SJCRH30 (cell line): ENCODE measurements around the gene ALG14. TPM values are rescaled to one million over a fixed set of nuclear protein-coding genes. Genes with fewer than 3 reads are reported as not detected.
A peak's percentile ranks its signal among the peaks of the same experiment; 100 is the strongest.

Experiments used
- DNase-seq, 2 experiments: peaks; one replicate each; pipeline ENCODE4 v3.0.0-alpha.2; 2015 to 2020
- H3K27ac ChIP-seq: fragments of 250-450 bp; sonication (Bioruptor Pico); 2 replicates; pipeline ENCODE4 v1.5.1; 2020; ENCODE audit warnings: mild to moderate bottlenecking, moderate library complexity
- H3K27me3 ChIP-seq: fragments of 250-450 bp; sonication (Bioruptor Pico); 2 replicates; pipeline ENCODE4 v1.5.1; 2020; ENCODE audit warnings: mild to moderate bottlenecking, moderate library complexity
- H3K36me3 ChIP-seq: fragments of 250-450 bp; sonication (Bioruptor Pico); 2 replicates; pipeline ENCODE4 v1.5.1; 2020; ENCODE audit warnings: mild to moderate bottlenecking, moderate library complexity
- H3K4me1 ChIP-seq: fragments of 250-450 bp; sonication (Bioruptor Pico); 2 replicates; pipeline ENCODE4 v1.5.1; 2020; ENCODE audit warnings: mild to moderate bottlenecking, moderate library complexity
- H3K4me3 ChIP-seq: fragments of 250-450 bp; sonication (Bioruptor Pico); 2 replicates; pipeline ENCODE4 v1.5.1; 2020; ENCODE audit warnings: mild to moderate bottlenecking, moderate library complexity
- H3K9me3 ChIP-seq: fragments of 250-450 bp; sonication (Bioruptor Pico); replicated peaks from 2 replicates; pipeline ENCODE4 v1.5.1; 2020; ENCODE audit warnings: mild to moderate bottlenecking, moderate library complexity
- total RNA-seq: library from RNA; depleted of rRNA; stranded (reverse); fragments of >200 nt; shearing (Covaris generic); gene quantifications from 2 replicates; pipeline ENCODE4 v1.2.3, GENCODE V29; 2014

The ALG14 gene
- total RNA-seq, 1 experiment from 2014 or later: 5.5 TPM

GRCh38 chr1:94981575-94981973 is 91.2 kb downstream of the ALG14 start:
- Histone ChIP-seq H3K4me3 (no peak overlapping the region), H3K27ac (no peak overlapping the region), H3K36me3 (no peaks in the 10 kb centered on the region; the same call in 1 of the 2 replicates), H3K4me1 (0 out of 2 replicates have a peak, but pooled peaks cover 4% of the 10 kb centered on the region), H3K9me3 (no peaks in the 10 kb centered on the region), H3K27me3 (no peaks in the 10 kb centered on the region)
- DNase-seq: no peak

- no peak overlapping the region for H3K4me3 ChIP-seq
- H3K27ac ChIP-seq: no peak overlapping the region
- no peaks in the 10 kb centered on the region; the same call in 1 of the 2 replicates for H3K36me3 ChIP-seq
- 0 out of 2 replicates have a peak, but pooled peaks cover 4% of the 10 kb centered on the region for H3K4me1 ChIP-seq
- no peaks in the 10 kb centered on the region for H3K9me3 ChIP-seq
- H3K27me3 ChIP-seq: no peaks in the 10 kb centered on the region
- DNase-seq: no peak
Measured at GRCh38 chr1:94980582-94981574, 91.9 kb downstream of the ALG14 start.

GRCh38 chr1:94979656-94980581 is 92.8 kb downstream of the ALG14 start:
- Histone ChIP-seq H3K4me1 (0 out of 2 replicates have a peak, but pooled peaks cover 4% of the 10 kb centered on the region), H3K36me3 (no peaks in the 10 kb centered on the region; the same call in 1 of the 2 replicates), H3K4me3 (no peak overlapping the region), H3K27ac (no peak overlapping the region), H3K27me3 (no peaks in the 10 kb centered on the region), H3K9me3 (no peaks in the 10 kb centered on the region)
- DNase-seq: no peak

DNA sequence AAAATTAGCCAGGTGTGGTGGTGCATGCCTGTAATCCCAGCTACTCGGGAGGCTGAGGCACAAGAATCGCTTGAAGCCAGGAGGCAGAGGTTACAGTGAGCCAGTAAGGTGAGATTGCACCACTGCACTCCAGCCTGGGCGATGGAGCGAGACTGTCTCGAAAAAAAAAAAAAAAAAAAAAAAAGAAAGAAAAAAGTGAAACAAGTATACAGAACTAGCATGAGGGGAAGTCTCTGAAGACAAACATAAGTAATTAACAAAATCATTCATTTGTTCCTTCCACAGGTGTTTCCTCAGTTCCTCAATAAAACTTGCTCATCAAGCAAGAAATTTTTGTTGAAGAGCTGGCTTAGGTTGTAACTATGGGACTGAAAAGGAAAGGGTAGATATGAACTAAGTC is 93.6 kb downstream of the ALG14 start:
- 0 out of 2 replicates have a peak, but pooled peaks cover 4% of the 10 kb centered on the region for H3K4me1 ChIP-seq
- H3K4me3 ChIP-seq: no peak overlapping the region
- DNase-seq: no peak
- no peak overlapping the region for H3K27ac ChIP-seq
- H3K9me3 ChIP-seq: no peaks in the 10 kb centered on the region
- no peaks in the 10 kb centered on the region; the same call in 1 of the 2 replicates for H3K36me3 ChIP-seq
- no peaks in the 10 kb centered on the region for H3K27me3 ChIP-seq

DNA sequence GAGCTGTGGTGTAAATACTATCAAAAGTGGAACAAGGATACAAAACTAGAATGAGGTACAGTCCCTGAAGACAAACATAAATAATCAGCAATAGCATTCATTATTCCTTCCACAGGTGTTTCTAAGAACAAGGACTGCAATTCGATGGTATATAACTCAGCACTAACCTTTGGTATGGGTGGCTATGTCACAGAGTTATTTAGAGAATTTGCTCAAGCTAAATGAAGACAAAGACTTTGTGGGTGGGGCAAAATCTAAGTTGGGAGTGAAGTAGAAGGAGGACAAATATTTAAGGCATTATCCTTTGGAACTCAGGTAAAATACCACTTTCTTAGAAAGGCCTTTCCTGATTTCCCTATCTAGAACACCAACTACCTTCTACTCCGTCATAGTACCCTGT is 94.3 kb downstream of the ALG14 start:
- Histone ChIP-seq H3K4me1 (0 out of 2 replicates have a peak, but pooled peaks cover 4% of the 10 kb centered on the region), H3K36me3 (no peaks in the 10 kb centered on the region; the same call in 1 of the 2 replicates), H3K27ac (no peak overlapping the region), H3K4me3 (no peak overlapping the region), H3K9me3 (no peaks in the 10 kb centered on the region), H3K27me3 (no peaks in the 10 kb centered on the region)
- no peak for DNase-seq

GRCh38 chr1:94976971-94977548 is 95.7 kb downstream of the ALG14 start:
- no peak for DNase-seq
- Histone ChIP-seq H3K9me3 (no peaks in the 10 kb centered on the region), H3K27ac (no peak overlapping the region), H3K36me3 (no peaks in the 10 kb centered on the region; the same call in 1 of the 2 replicates), H3K27me3 (no peaks in the 10 kb centered on the region), H3K4me1 (peaks cover 4% of the 10 kb centered on the region), H3K4me3 (no peak overlapping the region)

DNA sequence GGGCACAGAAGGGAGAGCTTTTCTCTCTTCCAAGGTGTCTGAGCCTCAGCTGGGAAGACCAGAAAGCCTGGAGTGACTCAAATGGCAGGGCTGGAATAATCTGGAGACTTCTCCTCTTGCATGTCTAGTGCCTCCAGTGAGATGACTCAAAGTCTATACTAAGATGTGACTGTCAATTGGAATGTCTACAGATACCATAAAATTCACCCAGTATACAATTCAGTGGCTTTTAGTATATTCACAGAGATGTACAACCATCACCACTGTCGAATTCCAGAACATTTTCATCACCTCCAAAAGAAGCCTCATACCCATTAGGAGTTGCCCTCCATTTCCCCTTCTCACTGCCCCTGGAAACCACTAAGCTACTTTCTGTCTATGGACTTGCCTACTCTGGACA is 97.9 kb downstream of the ALG14 start:
- H3K4me1 ChIP-seq: peaks cover 21% of the 10 kb centered on the region
- no peak overlapping the region for H3K27ac ChIP-seq
- no peak overlapping the region for H3K4me3 ChIP-seq
- no peak for DNase-seq
- no peaks in the 10 kb centered on the region for H3K27me3 ChIP-seq
- no peaks in the 10 kb centered on the region; the same call in 1 of the 2 replicates for H3K36me3 ChIP-seq
- no peaks in the 10 kb centered on the region for H3K9me3 ChIP-seq

DNA sequence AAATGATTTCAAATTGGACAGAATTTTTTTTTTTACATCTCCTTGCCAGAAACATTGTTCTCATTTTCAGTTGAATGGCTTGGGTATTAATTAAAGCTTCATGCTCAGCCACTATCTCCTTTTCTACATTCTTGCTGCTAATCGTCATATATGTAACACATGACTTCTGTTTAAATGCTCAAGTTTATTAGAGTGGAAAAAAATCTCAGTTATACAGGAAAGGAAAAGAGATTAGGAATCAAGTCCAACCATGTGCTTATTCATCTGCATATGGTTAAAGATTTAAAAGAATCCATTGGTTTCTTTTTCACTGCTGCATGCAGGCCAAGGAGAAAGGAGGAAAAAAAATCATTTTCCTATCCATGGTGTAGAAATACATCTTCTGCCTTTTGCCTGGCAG is 98.5 kb downstream of the ALG14 start:
- H3K4me1 ChIP-seq: peaks cover 21% of the 10 kb centered on the region
- no peaks in the 10 kb centered on the region for H3K36me3 ChIP-seq
- no peak overlapping the region for H3K27ac ChIP-seq
- no peak overlapping the region for H3K4me3 ChIP-seq
- DNase-seq: no peak
- H3K9me3 ChIP-seq: no peaks in the 10 kb centered on the region
- H3K27me3 ChIP-seq: no peaks in the 10 kb centered on the region

- no peak for DNase-seq
- Histone ChIP-seq H3K4me3 (no peak overlapping the region), H3K27me3 (no peaks in the 10 kb centered on the region), H3K36me3 (no peaks in the 10 kb centered on the region), H3K27ac (no peak overlapping the region), H3K9me3 (no peaks in the 10 kb centered on the region), H3K4me1 (peaks cover 21% of the 10 kb centered on the region)
Measured at GRCh38 chr1:94973309-94973922, 99.3 kb downstream of the ALG14 start.

DNA sequence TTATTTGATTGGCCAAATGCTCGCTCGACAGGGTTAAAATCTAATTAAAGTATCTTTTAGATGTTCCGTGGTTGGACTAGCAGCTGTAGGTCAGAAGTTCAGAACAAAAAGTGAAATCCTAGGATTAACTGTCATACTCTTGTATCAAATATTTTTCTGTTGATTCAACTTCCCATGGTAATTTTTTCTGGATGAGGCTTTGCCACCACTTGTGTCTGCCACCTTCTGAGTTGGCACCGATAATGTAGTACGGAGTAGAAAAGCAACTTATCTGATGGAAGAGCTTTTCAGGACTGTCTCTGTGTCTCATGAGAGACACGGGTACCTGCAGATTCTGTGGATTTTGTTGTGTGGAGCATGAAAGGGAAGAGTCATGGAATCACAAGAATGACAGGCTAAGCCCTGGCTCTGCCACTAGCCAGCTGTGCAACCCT is 101.2 kb downstream of the ALG14 start:
- H3K4me1 ChIP-seq: peaks cover 21% of the 10 kb centered on the region
- H3K9me3 ChIP-seq: no peaks in the 10 kb centered on the region
- no peaks in the 10 kb centered on the region for H3K27me3 ChIP-seq
- no peak overlapping the region for H3K4me3 ChIP-seq
- peak; percentile 7 to 50 for DNase-seq
- H3K36me3 ChIP-seq: no peaks in the 10 kb centered on the region
- peak overlapping the region; percentile 32; the same call in 1 of the 2 replicates for H3K27ac ChIP-seq

- DNase-seq: peak; percentile 20 to 54
- Histone ChIP-seq H3K9me3 (no peaks in the 10 kb centered on the region), H3K27ac (peak overlapping the region; percentile 32), H3K4me3 (no peak overlapping the region), H3K27me3 (no peaks in the 10 kb centered on the region), H3K4me1 (peaks cover 21% of the 10 kb centered on the region), H3K36me3 (no peaks in the 10 kb centered on the region)
Measured at GRCh38 chr1:94970783-94971182, 102.0 kb downstream of the ALG14 start.

DNA sequence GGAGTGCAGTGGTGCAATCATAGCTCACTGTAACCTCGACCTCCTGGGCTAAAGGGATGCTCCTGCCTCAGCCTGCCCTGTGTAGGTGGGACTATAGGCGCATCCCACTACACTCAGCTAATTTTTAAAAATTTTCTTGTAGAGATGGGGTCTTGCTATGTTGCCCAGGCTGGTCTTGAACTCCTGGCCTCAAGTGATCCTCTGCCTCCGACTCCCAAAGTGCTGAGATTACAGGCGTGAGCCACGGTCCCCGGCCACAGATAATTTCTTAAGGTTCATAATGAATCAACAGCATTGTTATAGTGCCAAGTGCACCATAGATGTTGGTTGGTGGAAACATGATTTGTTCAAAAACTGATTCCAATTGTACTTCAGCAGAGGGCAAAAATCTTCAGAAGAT is 103.6 kb downstream of the ALG14 start:
- Histone ChIP-seq H3K36me3 (no peaks in the 10 kb centered on the region), H3K4me3 (no peak overlapping the region), H3K27ac (no peak overlapping the region), H3K27me3 (no peaks in the 10 kb centered on the region), H3K9me3 (no peaks in the 10 kb centered on the region), H3K4me1 (peaks cover 21% of the 10 kb centered on the region)
- DNase-seq: no peak

DNA sequence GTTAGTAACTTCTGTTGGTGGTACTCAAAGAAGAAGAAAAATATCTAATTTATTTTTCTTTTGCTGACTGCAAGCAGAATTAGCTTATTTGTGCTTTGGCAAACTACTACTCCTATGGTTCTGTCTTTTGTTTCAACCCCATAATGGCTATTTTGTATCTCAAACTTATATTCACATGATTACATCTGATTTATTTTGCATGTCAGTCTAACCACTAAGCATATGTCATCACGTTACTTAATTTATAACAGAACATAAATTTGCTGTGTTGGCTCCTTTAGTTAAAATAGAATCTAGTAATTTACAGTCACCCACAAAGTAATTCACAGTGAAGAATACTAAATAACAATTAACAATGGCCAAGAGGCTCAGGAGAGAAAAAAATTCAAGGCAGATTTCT is 106.7 kb downstream of the ALG14 start:
- no peaks in the 10 kb centered on the region for H3K27me3 ChIP-seq
- H3K36me3 ChIP-seq: no peaks in the 10 kb centered on the region
- no peak overlapping the region for H3K27ac ChIP-seq
- peaks cover 7% of the 10 kb centered on the region for H3K4me1 ChIP-seq
- no peak for DNase-seq
- 0 out of 2 replicates have a peak, but pooled peaks cover 3% of the 10 kb centered on the region for H3K9me3 ChIP-seq
- H3K4me3 ChIP-seq: no peak overlapping the region

DNA sequence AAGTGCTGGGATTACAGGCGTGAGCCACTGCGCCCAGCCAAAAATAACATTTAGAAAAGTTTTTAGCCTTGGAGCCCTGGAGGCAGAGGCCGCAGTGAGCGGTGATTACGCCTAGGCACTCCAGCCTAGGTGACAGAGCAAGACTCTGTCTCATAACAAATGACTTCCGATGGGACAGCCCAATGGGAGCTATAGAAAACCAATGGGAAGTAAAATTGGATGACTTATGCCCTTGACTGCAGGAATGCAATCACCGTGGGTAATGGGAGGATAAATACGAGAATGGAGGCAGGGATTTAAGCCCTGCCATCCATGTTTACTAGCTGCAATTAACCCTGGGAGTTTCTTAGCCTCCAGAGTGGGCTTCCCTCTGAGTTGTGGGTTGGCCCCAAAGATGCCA is 108.9 kb downstream of the ALG14 start:
- Histone ChIP-seq H3K27me3 (no peaks in the 10 kb centered on the region), H3K4me1 (no peaks in the 10 kb centered on the region), H3K4me3 (no peak overlapping the region), H3K9me3 (0 out of 2 replicates have a peak, but pooled peaks cover 3% of the 10 kb centered on the region), H3K27ac (no peak overlapping the region), H3K36me3 (no peaks in the 10 kb centered on the region)
- DNase-seq: no peak
